HG03342 (cell line): ENCODE results near the gene COMMD7.

ENCODE experiments used
- ATAC-seq: cut with Tn5 transposase; IDR thresholded peaks from one replicate; pipeline ENCODE4 v1.9.1; 2021; ENCODE audit warnings: mild to moderate bottlenecking, moderate library complexity; ENCODE audit not compliant: unreplicated experiment

The COMMD7 gene

DNA sequence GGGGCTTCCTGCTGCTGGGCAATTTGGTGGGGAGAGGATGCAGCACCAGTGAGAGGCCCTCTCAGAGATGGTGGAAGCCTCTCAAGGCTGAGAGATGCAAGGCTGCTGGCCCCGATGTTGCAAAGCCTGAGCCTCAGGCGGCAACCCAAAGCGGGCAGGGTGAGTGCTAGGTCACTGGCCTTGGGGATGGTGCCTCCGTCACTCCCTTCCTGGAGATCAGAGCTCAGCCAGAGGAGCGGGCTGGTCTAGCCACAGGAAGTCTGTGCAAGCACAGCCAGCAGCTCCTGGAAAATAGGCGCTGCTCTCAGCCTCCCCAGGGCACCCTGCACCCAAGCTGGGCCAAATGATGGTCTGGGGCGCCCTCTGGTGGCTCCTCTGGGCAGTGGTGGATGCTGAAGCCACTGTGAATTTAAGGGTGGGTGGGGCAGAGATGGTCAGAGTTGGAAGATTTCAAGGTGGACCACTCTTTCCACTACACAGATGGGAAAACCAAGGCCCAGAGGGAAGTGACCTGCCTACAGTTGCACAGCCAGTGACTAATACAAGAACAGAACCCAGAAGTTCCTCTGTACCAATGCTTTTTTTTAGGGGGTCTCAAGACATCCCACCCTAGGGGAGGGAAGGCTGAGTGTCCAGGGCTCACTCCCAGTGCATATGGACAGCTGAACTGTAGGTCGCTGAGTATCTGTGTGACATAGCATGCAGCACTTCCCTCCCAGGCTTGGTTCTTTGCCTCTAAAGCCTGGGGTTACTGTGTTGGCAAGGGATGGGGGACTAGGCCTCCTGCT is 90.3 kb downstream of the COMMD7 start:
- no peak for ATAC-seq
